CD4-positive, alpha-beta T cell (primary cell): ENCODE data around the gene MSI2. TPM values are rescaled to one million over a fixed set of nuclear protein-coding genes. Genes with fewer than 3 reads are reported as not detected.

ENCODE experiments used
- ATAC-seq: fragments of 200-7000 bp; cut with Tn5 transposase; one replicate; pipeline ENCODE4 v1.10.0; 2022; ENCODE audit warnings: mild to moderate bottlenecking; ENCODE audit not compliant: poor library complexity
- CTCF ChIA-PET: fragments of 350-600 bp; sonication (Branson Sonifier 250); formaldehyde crosslinking; loops from one replicate; lab custom pipeline; 2021; ENCODE audit warnings: antibody characterized with exemption, inconsistent platforms; lab: Charles Lee
- POLR2A ChIA-PET: fragments of 350-600 bp; sonication (Branson Sonifier 250); formaldehyde crosslinking; loops from one replicate; lab custom pipeline; 2021; ENCODE audit warnings: antibody characterized with exemption, inconsistent platforms; lab: Charles Lee
- DNase-seq, 14 experiments: peaks; one replicate each; pipeline ENCODE4 v3.0.0-alpha.2; 2013 to 2020; ENCODE audit warnings: mixed read lengths in 2 of 14
- H3K27ac ChIP-seq, 2 donors: one replicate each; pipeline versions ENCODE4 v1.5.1 to v1.7.0; 2013; ENCODE audit warnings: low read length in 2 of 2, low read depth in 1 of 2, mild to moderate bottlenecking in 1 of 2
- H3K27me3 ChIP-seq, 2 experiments: 1 replicate in 1 of 2; 2 replicates in 1 of 2; pipeline versions ENCODE4 v1.6.1 to v1.7.0; 2013; ENCODE audit warnings: low read length in 2 of 2, control low read depth in 1 of 2, mild to moderate bottlenecking in 1 of 2, moderate library complexity in 1 of 2; ENCODE audit not compliant: insufficient read depth in 2 of 2, control insufficient read depth in 1 of 2
- H3K36me3 ChIP-seq: one replicate; pipeline ENCODE4 v1.6.1; 2013; ENCODE audit warnings: low read length, control low read depth; ENCODE audit not compliant: insufficient read depth
- H3K4me1 ChIP-seq: one replicate; pipeline ENCODE4 v1.6.1; 2013; ENCODE audit warnings: low read length, control low read depth; ENCODE audit not compliant: insufficient read depth
- H3K4me3 ChIP-seq: one replicate; pipeline ENCODE4 v1.5.1; 2013; ENCODE audit warnings: mild to moderate bottlenecking, low read length, moderate library complexity
- H3K9me3 ChIP-seq, 2 experiments: 1 replicate in 1 of 2; 2 replicates in 1 of 2; pipeline versions ENCODE4 v1.6.1 to v1.7.0; 2013; ENCODE audit warnings: low read length in 2 of 2, mild to moderate bottlenecking in 2 of 2, control low read depth in 1 of 2, moderate library complexity in 1 of 2; ENCODE audit not compliant: control insufficient read depth in 1 of 2, insufficient read depth in 1 of 2
- H3K27ac Mint-ChIP-seq: one replicate; pipeline ENCODE4 v1.8.0; 2020; ENCODE audit warnings: mixed read lengths
- H3K27me3 Mint-ChIP-seq: one replicate; pipeline ENCODE4 v1.8.0; 2021; ENCODE audit warnings: mixed read lengths
- H3K36me3 Mint-ChIP-seq: one replicate; pipeline ENCODE4 v1.8.0; 2021; ENCODE audit warnings: low read depth, mixed read lengths
- H3K4me1 Mint-ChIP-seq: one replicate; pipeline ENCODE4 v1.8.0; 2021; ENCODE audit warnings: low read depth, mixed read lengths
- H3K4me3 Mint-ChIP-seq: one replicate; pipeline ENCODE4 v1.8.0; 2020; ENCODE audit warnings: mild to moderate bottlenecking, mixed read lengths
- H3K9me3 Mint-ChIP-seq: one replicate; pipeline ENCODE4 v1.8.0; 2020; ENCODE audit warnings: mixed read lengths
- intact Hi-C, 2 experiments: fragments of 100-400 bp; cut with DNase I in 1 of 2; cut with micrococcal nuclease in 1 of 2; formaldehyde crosslinking; loops; one replicate each; pipeline versions ENCODE4 v1.15.1 to v1.9.0; 2023 to 2025; cut with DNase I, micrococcal nuclease
- total RNA-seq, 174 experiments: library from RNA in 2 of 174; stranded (reverse) in 2 of 174; gene quantifications; one replicate each; pipeline ENCODE4 v1.2.3 and lab custom pipeline; 2021 to 2026
- TF ChIP-seq, protein P1 (sequence below): fragments of 200-600 bp; IDR thresholded peaks from one replicate; pipeline ENCODE4 v1.8.0; 2022; ENCODE audit warnings: antibody characterized with exemption, mild to moderate bottlenecking

The MSI2 gene
- total RNA-seq, 2 experiments from 2014 or later: 129 to 132 TPM

DNA sequence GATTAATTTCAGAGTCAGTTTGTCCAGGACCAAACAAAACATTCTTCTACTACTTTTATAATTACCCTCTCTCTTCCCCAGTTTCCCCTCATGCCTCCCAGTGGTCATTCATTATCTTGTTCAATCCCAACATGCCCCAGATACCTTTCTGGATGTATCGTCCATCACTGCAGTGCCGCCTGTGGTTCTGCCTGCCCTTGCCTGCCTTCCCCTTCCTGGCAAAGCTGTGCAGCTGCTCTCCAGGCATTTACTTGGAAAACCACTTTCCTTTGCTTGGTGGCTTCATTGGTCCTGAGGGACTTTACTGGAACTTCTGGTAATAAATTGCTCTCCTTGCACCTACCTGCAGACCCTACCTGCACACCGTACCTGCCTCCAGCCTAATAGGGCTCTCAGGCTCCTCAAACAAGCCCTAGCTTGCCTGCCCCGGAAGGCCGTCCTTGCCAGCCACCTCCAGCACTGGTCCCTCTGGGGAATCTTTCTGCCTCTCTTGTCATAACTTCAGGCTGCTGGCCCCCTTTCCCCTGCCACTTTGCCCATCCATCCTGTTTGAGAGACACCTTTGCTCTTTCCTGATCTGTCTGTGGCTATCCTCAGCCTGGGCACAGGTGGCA, 19.5 kb upstream of the MSI2 start:
- no peak overlapping the region for H3K4me3 Mint-ChIP-seq
- no peaks in the 10 kb centered on the region for H3K4me1 ChIP-seq
- intact Hi-C loops: no loop called here

DNA sequence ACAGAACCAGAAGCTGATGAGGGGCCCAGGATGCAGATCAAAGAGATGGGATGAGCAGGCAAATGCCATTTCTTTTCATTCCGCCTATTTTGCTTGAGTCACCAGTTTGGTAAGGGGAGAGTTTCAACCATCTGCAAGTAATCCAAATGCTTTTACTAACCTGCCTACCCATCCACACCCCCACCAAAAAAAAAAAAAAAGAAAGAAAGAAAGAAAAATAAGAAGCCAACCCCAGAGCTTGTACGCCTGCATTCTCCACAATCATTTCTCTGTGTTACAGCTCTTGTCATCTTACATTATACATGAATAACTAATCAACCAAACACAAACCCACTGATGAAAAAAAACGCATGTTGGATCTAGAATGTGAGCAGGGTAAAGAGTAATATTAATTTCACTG, 15.7 kb upstream of the MSI2 start:
- Mint-ChIP-seq H3K27ac (no peak overlapping the region), H3K36me3 (no peaks in the 10 kb centered on the region), H3K4me3 (no peak overlapping the region), H3K9me3 (no peaks in the 10 kb centered on the region), H3K4me1 (no peaks in the 10 kb centered on the region), H3K27me3 (peaks cover 18% of the 10 kb centered on the region)
- ChIA-PET CTCF (no interaction called here), POLR2A (no interaction called here)
- Histone ChIP-seq H3K27ac (no peak overlapping the region), H3K4me3 (no peak overlapping the region), H3K4me1 (peaks cover 4% of the 10 kb centered on the region), H3K27me3 (peaks cover 0 to 4% of the 10 kb centered on the region in 2 experiments), H3K9me3 (no peaks in the 10 kb centered on the region), H3K36me3 (no peaks in the 10 kb centered on the region)
- intact Hi-C loops: loop anchor here (5.0 to 10.0 kb wide), 7 partner anchors 42 to 872 kb away; no protein-coding TSS in a partner anchor
- ATAC-seq (no peak), DNase-seq (no peak)
- TF ChIP-seq, protein P1, sequence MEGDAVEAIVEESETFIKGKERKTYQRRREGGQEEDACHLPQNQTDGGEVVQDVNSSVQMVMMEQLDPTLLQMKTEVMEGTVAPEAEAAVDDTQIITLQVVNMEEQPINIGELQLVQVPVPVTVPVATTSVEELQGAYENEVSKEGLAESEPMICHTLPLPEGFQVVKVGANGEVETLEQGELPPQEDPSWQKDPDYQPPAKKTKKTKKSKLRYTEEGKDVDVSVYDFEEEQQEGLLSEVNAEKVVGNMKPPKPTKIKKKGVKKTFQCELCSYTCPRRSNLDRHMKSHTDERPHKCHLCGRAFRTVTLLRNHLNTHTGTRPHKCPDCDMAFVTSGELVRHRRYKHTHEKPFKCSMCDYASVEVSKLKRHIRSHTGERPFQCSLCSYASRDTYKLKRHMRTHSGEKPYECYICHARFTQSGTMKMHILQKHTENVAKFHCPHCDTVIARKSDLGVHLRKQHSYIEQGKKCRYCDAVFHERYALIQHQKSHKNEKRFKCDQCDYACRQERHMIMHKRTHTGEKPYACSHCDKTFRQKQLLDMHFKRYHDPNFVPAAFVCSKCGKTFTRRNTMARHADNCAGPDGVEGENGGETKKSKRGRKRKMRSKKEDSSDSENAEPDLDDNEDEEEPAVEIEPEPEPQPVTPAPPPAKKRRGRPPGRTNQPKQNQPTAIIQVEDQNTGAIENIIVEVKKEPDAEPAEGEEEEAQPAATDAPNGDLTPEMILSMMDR: no peak

More for the DNA sequence above, 19.5 kb upstream of the MSI2 start:
- H3K27me3 Mint-ChIP-seq: peaks cover 34% of the 10 kb centered on the region
- Histone ChIP-seq H3K36me3 (no peaks in the 10 kb centered on the region), H3K27me3 (peaks cover 3 to 8% of the 10 kb centered on the region in 2 experiments), H3K4me3 (no peak overlapping the region), H3K27ac (no peak overlapping the region), H3K9me3 (no peaks in the 10 kb centered on the region)
- no peaks in the 10 kb centered on the region for H3K4me1 Mint-ChIP-seq
- CTCF ChIA-PET: no interaction called here
- DNase-seq: no peak
- ATAC-seq: no peak
- H3K36me3 Mint-ChIP-seq: no peaks in the 10 kb centered on the region
- TF ChIP-seq, protein P1: no peak
- no peak overlapping the region for H3K27ac Mint-ChIP-seq
- POLR2A ChIA-PET: no interaction called here
- H3K9me3 Mint-ChIP-seq: no peaks in the 10 kb centered on the region

DNA sequence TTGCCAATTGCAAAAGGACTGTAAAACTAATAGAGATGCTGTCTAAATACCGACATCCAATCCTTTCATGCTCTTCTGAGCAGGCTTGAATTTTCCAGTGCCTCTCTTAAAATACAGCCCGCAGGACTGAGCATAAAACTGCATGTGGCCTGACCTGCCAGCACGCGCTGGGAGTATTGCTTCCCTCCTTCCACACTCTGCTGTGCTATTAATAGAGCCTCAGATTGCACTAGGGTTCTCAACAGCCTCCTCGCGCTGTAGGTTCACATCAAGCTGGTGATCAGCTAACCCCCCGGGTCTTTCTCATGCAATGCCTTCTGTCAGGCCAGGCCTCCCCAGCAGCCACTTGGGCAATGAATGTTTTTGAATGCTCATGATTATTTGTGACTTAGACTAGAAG, 14.2 kb upstream of the MSI2 start:
- Histone ChIP-seq H3K36me3 (no peaks in the 10 kb centered on the region), H3K27me3 (no peaks in the 10 kb centered on the region), H3K4me3 (no peak overlapping the region), H3K9me3 (no peaks in the 10 kb centered on the region), H3K27ac (no peak overlapping the region), H3K4me1 (peaks cover 4% of the 10 kb centered on the region)
- TF ChIP-seq, protein P1: no peak
- ChIA-PET CTCF (interaction anchor here (1.1 to 2.8 kb wide), 3 partner anchors 159 to 504 kb away, joined by 4 to 18 read pairs (median 9); partner anchors contain the start of gene CCDC182), POLR2A (no interaction called here)
- no peaks in the 10 kb centered on the region for H3K4me1 Mint-ChIP-seq
- H3K9me3 Mint-ChIP-seq: no peaks in the 10 kb centered on the region
- H3K27ac Mint-ChIP-seq: no peak overlapping the region
- peaks cover 7% of the 10 kb centered on the region for H3K27me3 Mint-ChIP-seq
- intact Hi-C loops: loop anchor here (2.0 to 10.0 kb wide), 8 partner anchors 40 to 870 kb away; no protein-coding TSS in a partner anchor
- ATAC-seq (no peak), DNase-seq (no peak)
- H3K4me3 Mint-ChIP-seq: no peak overlapping the region
- no peaks in the 10 kb centered on the region for H3K36me3 Mint-ChIP-seq
